Measurements from ENCODE around the gene CCDC81. TPM values are rescaled to one million over a fixed set of nuclear protein-coding genes. Genes with fewer than 3 reads are reported as not detected.

CCDC81 gene
- total and polyA plus RNA-seq, 2 of the 13 experiments (the other 11 are each of a cell fraction or from before 2014, with no cell fraction given): 0.15 to 0.22 TPM

DNA sequence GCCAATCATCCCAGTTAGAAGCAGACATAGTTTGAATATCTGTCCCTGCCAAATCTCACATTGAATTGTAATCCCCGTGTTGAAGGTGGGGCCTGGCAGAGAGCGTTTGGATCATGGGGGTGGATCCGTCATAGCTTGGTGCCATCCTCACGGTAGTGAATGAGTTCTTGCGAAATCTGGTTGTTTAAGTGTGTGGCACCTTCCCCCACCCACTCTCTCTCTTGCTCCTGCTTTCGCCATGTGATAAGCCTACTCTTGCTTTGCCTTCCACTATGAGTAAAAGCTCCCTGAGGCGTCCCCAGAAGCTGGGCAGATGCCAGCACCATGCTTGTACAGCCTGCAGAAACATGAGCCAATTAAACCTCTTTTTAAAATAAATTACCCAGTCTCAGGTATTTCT lies 5.0 kb upstream of the CCDC81 start:
- no peaks in the 10 kb centered on the region for H3K36me3 ChIP-seq (replicated peaks in 1 of 2; ENCODE audit: control insufficient read depth in 1 of 2, insufficient read depth in 2 of 2, low read length in 2 of 2)
- ATAC-seq (no peak), FAIRE-seq (no peak), DNase-seq (ENCODE audit: low spot score) (no peak)
- no peak overlapping the region for H2AFZ ChIP-seq (ENCODE audit: low read length)
- TF ChIP-seq CEBPB (IDR thresholded peaks at IDR 0.05; ENCODE audit: borderline replicate concordance, low read depth, low read length) (0 out of 2 replicates have a peak, but pooled peaks have one; percentile 38), REPIN1 (CRISPR knock-in tag; IDR thresholded peaks at IDR 0.05; ENCODE audit: borderline replicate concordance, low read depth) (no peak), TFE3 (CRISPR knock-in tag; IDR thresholded peaks at IDR 0.05) (no peak), MAFG (CRISPR knock-in tag; IDR thresholded peaks at IDR 0.05) (no peak)
- TF ChIP-seq, protein P1, sequence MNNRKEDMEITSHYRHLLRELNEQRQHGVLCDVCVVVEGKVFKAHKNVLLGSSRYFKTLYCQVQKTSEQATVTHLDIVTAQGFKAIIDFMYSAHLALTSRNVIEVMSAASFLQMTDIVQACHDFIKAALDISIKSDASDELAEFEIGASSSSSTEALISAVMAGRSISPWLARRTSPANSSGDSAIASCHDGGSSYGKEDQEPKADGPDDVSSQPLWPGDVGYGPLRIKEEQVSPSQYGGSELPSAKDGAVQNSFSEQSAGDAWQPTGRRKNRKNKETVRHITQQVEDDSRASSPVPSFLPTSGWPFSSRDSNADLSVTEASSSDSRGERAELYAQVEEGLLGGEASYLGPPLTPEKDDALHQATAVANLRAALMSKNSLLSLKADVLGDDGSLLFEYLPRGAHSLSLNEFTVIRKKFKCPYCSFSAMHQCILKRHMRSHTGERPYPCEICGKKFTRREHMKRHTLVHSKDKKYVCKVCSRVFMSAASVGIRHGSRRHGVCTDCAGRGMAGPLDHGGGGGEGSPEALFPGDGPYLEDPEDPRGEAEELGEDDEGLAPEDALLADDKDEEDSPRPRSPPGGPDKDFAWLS (CRISPR knock-in tag; IDR thresholded peaks at IDR 0.05; ENCODE audit: borderline replicate concordance): no peak
- TF ChIP-seq, protein P2, sequence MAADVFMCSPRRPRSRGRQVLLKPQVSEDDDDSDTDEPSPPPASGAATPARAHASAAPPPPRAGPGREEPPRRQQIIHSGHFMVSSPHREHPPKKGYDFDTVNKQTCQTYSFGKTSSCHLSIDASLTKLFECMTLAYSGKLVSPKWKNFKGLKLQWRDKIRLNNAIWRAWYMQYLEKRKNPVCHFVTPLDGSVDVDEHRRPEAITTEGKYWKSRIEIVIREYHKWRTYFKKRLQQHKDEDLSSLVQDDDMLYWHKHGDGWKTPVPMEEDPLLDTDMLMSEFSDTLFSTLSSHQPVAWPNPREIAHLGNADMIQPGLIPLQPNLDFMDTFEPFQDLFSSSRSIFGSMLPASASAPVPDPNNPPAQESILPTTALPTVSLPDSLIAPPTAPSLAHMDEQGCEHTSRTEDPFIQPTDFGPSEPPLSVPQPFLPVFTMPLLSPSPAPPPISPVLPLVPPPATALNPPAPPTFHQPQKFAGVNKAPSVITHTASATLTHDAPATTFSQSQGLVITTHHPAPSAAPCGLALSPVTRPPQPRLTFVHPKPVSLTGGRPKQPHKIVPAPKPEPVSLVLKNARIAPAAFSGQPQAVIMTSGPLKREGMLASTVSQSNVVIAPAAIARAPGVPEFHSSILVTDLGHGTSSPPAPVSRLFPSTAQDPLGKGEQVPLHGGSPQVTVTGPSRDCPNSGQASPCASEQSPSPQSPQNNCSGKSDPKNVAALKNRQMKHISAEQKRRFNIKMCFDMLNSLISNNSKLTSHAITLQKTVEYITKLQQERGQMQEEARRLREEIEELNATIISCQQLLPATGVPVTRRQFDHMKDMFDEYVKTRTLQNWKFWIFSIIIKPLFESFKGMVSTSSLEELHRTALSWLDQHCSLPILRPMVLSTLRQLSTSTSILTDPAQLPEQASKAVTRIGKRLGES (CRISPR knock-in tag; IDR thresholded peaks at IDR 0.05; ENCODE audit: borderline replicate concordance): no peak
- TF ChIP-seq, protein P3, sequence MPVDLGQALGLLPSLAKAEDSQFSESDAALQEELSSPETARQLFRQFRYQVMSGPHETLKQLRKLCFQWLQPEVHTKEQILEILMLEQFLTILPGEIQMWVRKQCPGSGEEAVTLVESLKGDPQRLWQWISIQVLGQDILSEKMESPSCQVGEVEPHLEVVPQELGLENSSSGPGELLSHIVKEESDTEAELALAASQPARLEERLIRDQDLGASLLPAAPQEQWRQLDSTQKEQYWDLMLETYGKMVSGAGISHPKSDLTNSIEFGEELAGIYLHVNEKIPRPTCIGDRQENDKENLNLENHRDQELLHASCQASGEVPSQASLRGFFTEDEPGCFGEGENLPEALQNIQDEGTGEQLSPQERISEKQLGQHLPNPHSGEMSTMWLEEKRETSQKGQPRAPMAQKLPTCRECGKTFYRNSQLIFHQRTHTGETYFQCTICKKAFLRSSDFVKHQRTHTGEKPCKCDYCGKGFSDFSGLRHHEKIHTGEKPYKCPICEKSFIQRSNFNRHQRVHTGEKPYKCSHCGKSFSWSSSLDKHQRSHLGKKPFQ (CRISPR knock-in tag; IDR thresholded peaks at IDR 0.05; ENCODE audit: insufficient replicate concordance): no peak
- POLR2A ChIA-PET: no interaction called here
- WGBS (ENCODE audit: low lambda C conversion rate): 23% methylated on average over 7 of the region's 7 CpGs
- H3K79me2 ChIP-seq (ENCODE audit: insufficient read depth, low read length): no peaks in the 10 kb centered on the region
- H3K27ac ChIP-seq (ENCODE audit: extremely low read length, insufficient read depth, low read length): no peak overlapping the region
- intact Hi-C loops (cut with micrococcal nuclease; ENCODE audit: unreplicated experiment): no loop called here
- no TSS peak for BruUV-seq (replicated peaks)
- H3K9me3 ChIP-seq (ENCODE audit: low read length): no peaks in the 10 kb centered on the region
- H3K9ac ChIP-seq (ENCODE audit: insufficient read depth, low read depth, low read length): no peak overlapping the region
- in situ Hi-C loops (cut with HindIII; ENCODE audit: extremely low pct_ligation_motif_present, low pct_unique_long_range_greater_than_20kb): loop anchor here (25.0 kb wide), 1 partner anchor 443 kb away; the partner anchor contains the start of gene PRSS23
- H3K27me3 ChIP-seq (ENCODE audit: control insufficient read depth in 1 of 2, insufficient read depth in 2 of 2, low read length in 2 of 2): no peaks in the 10 kb centered on the region
- CTCF ChIA-PET (ENCODE audit: low intra/inter-chr PET ratio, low total read pairs): no interaction called here
- no peak overlapping the region for H3K4me2 ChIP-seq (ENCODE audit: low read depth, low read length)
- H3K4me3 ChIP-seq (replicated peaks in 1 of 3; ENCODE audit: insufficient read depth in 1 of 3, low read depth in 2 of 3, low read length in 3 of 3): no peak overlapping the region
- H4K20me1 ChIP-seq (ENCODE audit: insufficient read depth, low read length): no peaks in the 10 kb centered on the region
- H3K4me1 ChIP-seq (ENCODE audit: insufficient read depth, low read length): no peaks in the 10 kb centered on the region
